Measurements from ENCODE around the gene ACTL8.

ACTL8 gene

DNA sequence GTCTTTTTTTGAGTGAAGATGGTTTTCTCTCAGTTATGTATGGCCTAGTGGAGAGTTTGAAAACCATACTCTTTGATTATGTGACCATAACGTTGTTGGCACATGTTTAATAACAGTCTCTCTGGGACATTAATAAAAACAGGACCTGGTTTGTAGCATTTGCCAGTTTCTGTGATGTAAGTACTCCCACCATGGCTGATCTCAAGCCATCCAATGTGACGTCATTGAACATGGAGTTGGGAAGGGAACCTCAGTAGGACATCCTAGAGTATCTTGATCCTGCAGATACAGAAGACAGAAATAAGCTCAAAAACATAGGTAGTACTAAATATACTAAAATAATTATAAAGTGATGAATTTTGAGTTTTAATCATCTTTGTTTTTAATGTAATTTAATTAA, 107.0 kb downstream of the ACTL8 start:
- H3K9me3 ChIP-seq (replicated peaks; ENCODE audit: insufficient read depth, low read length): no peaks in the 10 kb centered on the region
- no peaks in the 10 kb centered on the region for H3K4me1 ChIP-seq (ENCODE audit: low read length)
- H4K20me1 ChIP-seq (ENCODE audit: insufficient read depth, low read length): no peaks in the 10 kb centered on the region
- H3K9me2 ChIP-seq (replicated peaks; ENCODE audit: insufficient read depth, low read length): no peaks in the 10 kb centered on the region
- no peak overlapping the region for H3K27ac ChIP-seq (ENCODE audit: low read length)
- no peak for TF ChIP-seq EZH2 (optimal IDR thresholded peaks at IDR 0.05; ENCODE audit: low read depth, low read length)
- TF ChIP-seq, protein P1, sequence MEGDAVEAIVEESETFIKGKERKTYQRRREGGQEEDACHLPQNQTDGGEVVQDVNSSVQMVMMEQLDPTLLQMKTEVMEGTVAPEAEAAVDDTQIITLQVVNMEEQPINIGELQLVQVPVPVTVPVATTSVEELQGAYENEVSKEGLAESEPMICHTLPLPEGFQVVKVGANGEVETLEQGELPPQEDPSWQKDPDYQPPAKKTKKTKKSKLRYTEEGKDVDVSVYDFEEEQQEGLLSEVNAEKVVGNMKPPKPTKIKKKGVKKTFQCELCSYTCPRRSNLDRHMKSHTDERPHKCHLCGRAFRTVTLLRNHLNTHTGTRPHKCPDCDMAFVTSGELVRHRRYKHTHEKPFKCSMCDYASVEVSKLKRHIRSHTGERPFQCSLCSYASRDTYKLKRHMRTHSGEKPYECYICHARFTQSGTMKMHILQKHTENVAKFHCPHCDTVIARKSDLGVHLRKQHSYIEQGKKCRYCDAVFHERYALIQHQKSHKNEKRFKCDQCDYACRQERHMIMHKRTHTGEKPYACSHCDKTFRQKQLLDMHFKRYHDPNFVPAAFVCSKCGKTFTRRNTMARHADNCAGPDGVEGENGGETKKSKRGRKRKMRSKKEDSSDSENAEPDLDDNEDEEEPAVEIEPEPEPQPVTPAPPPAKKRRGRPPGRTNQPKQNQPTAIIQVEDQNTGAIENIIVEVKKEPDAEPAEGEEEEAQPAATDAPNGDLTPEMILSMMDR (IDR thresholded peaks at IDR 0.05; ENCODE audit: low read length): no peak
- no peak for TF ChIP-seq EZH2phosphoT487 (IDR thresholded peaks at IDR 0.05; ENCODE audit: low read length)
- no peaks in the 10 kb centered on the region for H3K36me3 ChIP-seq (replicated peaks; ENCODE audit: insufficient read depth, low read length)
- no peak overlapping the region for H3K9ac ChIP-seq (ENCODE audit: low read length)
- no peak overlapping the region for H2AFZ ChIP-seq (ENCODE audit: low read length)
- H3K4me2 ChIP-seq (ENCODE audit: low read depth, low read length): no peak overlapping the region
- H3K27me3 ChIP-seq (replicated peaks; ENCODE audit: insufficient read depth, low read length): peaks cover 61% of the 10 kb centered on the region
- no peaks in the 10 kb centered on the region for H3F3A ChIP-seq (ENCODE audit: insufficient read depth, low read length)
- no peak overlapping the region for H3K4me3 ChIP-seq (ENCODE audit: low read length)
- DNase-seq: no peak
- no peaks in the 10 kb centered on the region for H3K79me2 ChIP-seq (ENCODE audit: low read length)

DNA sequence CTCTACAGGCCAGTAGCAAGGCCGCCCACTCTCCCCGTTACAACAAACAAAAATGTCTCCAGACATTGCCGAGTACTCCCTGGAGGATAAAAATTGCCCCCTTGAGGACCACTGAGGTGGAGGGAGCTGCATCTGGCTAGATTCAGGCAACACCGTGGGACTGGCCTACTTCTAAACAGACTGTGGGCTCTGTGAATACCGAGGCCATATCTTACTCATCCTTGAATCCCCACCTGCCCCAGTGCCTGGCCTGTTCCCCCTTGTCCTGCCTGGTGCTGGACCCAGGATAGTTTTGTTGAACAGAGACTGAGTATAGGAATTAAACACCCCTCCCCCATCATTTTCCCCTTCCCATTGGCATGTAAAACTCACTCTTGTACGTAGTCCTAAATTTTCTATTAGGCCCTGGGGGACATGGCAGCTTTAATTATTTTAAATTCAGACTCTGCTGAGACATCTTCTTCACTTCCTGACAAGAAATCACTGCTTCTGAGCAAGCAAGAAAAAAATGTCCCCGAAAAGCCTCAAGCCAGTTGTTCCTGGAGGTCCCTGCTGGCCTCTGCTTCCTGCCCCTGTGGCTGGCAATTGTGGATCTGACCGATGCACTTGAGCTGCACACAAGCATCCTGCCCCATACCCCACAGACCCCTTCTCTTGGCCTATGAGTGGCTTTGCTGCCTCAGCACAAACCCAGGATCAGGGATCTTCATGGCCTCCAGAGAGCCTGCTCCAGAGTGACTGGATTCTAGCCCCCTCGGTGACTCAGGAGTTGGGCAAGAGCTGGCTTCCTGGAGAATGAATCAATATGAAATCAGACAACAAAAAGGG, 111.0 kb downstream of the ACTL8 start:
- Histone ChIP-seq H3K27ac (ENCODE audit: low read length) (no peak overlapping the region), H3K9me3 (replicated peaks; ENCODE audit: insufficient read depth, low read length) (no peaks in the 10 kb centered on the region), H3F3A (ENCODE audit: insufficient read depth, low read length) (no peaks in the 10 kb centered on the region), H4K20me1 (ENCODE audit: insufficient read depth, low read length) (no peaks in the 10 kb centered on the region), H3K27me3 (replicated peaks; ENCODE audit: insufficient read depth, low read length) (peaks cover 92% of the 10 kb centered on the region), H3K4me3 (ENCODE audit: low read length) (no peak overlapping the region), H3K9me2 (replicated peaks; ENCODE audit: insufficient read depth, low read length) (no peaks in the 10 kb centered on the region), H3K36me3 (replicated peaks; ENCODE audit: insufficient read depth, low read length) (no peaks in the 10 kb centered on the region), H3K79me2 (ENCODE audit: low read length) (no peaks in the 10 kb centered on the region), H2AFZ (ENCODE audit: low read length) (no peak overlapping the region), H3K4me2 (ENCODE audit: low read depth, low read length) (no peak overlapping the region), H3K9ac (ENCODE audit: low read length) (no peak overlapping the region), H3K4me1 (ENCODE audit: low read length) (no peaks in the 10 kb centered on the region)
- no peak for DNase-seq
- no peak for TF ChIP-seq EZH2 (optimal IDR thresholded peaks at IDR 0.05; ENCODE audit: low read depth, low read length)
- TF ChIP-seq EZH2phosphoT487 (IDR thresholded peaks at IDR 0.05; ENCODE audit: low read length): no peak
- TF ChIP-seq, protein P1 (IDR thresholded peaks at IDR 0.05; ENCODE audit: low read length): no peak

DNA sequence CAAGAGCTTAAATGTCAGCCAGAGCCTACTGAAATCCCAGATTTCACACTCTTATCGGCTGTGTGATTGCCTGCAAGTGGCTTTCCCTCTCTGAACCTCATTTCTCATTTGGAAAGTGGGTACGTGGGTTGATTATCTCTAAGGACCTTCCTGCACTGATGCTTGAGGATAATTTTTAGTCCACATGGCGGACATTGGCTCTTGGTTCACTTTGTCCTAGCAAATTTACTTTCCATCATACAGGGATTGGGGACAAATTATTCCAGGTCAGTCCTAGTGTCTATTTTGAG, 111.6 kb downstream of the ACTL8 start:
- no peak overlapping the region for H3K4me2 ChIP-seq (ENCODE audit: low read depth, low read length)
- no peak for DNase-seq
- H3K9ac ChIP-seq (ENCODE audit: low read length): no peak overlapping the region
- no peaks in the 10 kb centered on the region for H3K9me2 ChIP-seq (replicated peaks; ENCODE audit: insufficient read depth, low read length)
- no peaks in the 10 kb centered on the region for H3K9me3 ChIP-seq (replicated peaks; ENCODE audit: insufficient read depth, low read length)
- H3K27me3 ChIP-seq (replicated peaks; ENCODE audit: insufficient read depth, low read length): peaks cover 92% of the 10 kb centered on the region
- no peak overlapping the region for H2AFZ ChIP-seq (ENCODE audit: low read length)
- H3K36me3 ChIP-seq (replicated peaks; ENCODE audit: insufficient read depth, low read length): no peaks in the 10 kb centered on the region
- no peak overlapping the region for H3K4me3 ChIP-seq (ENCODE audit: low read length)
- H3K79me2 ChIP-seq (ENCODE audit: low read length): no peaks in the 10 kb centered on the region
- TF ChIP-seq EZH2phosphoT487 (IDR thresholded peaks at IDR 0.05; ENCODE audit: low read length) (no peak), EZH2 (optimal IDR thresholded peaks at IDR 0.05; ENCODE audit: low read depth, low read length) (no peak)
- TF ChIP-seq, protein P1 (IDR thresholded peaks at IDR 0.05; ENCODE audit: low read length): no peak
- no peaks in the 10 kb centered on the region for H3F3A ChIP-seq (ENCODE audit: insufficient read depth, low read length)
- H4K20me1 ChIP-seq (ENCODE audit: insufficient read depth, low read length): no peaks in the 10 kb centered on the region
- H3K4me1 ChIP-seq (ENCODE audit: low read length): no peaks in the 10 kb centered on the region
- no peak overlapping the region for H3K27ac ChIP-seq (ENCODE audit: low read length)
